Mesenchymal stem cell (in vitro differentiated cells and primary cell): ENCODE data around the gene TNFRSF1A. TPM values are rescaled to one million over a fixed set of nuclear protein-coding genes. Genes with fewer than 3 reads are reported as not detected.

Experiments used
- DNase-seq: peaks from one replicate; pipeline ENCODE4 v3.0.0-alpha.2; 2013
- H2AFZ ChIP-seq: one replicate; pipeline ENCODE4 v1.6.1; 2013; ENCODE audit warnings: low read depth, mild to moderate bottlenecking, control low read depth, inconsistent platforms, low read length, moderate library complexity
- H2AK5ac ChIP-seq: 2 replicates; pipeline ENCODE4 v1.6.1; 2013; ENCODE audit warnings: low read length, moderate library complexity, mild to moderate bottlenecking, inconsistent platforms; ENCODE audit not compliant: severe bottlenecking
- H2BK120ac ChIP-seq: one replicate; pipeline ENCODE4 v1.6.1; 2013; ENCODE audit warnings: low read depth, mild to moderate bottlenecking, inconsistent platforms, low read length, moderate library complexity
- H2BK12ac ChIP-seq, 2 experiments: one replicate each; pipeline ENCODE4 v1.6.1; 2013; ENCODE audit warnings: inconsistent platforms in 2 of 2, low read length in 2 of 2, mild to moderate bottlenecking in 2 of 2, moderate library complexity in 2 of 2, control low read depth in 1 of 2
- H2BK15ac ChIP-seq: one replicate; pipeline ENCODE4 v1.6.1; 2013; ENCODE audit warnings: mild to moderate bottlenecking, low read depth, inconsistent platforms; ENCODE audit not compliant: poor library complexity, severe bottlenecking
- H2BK5ac ChIP-seq: 2 replicates; pipeline ENCODE4 v1.6.1; 2013; ENCODE audit warnings: low read depth, mild to moderate bottlenecking, low read length, control low read depth, inconsistent platforms; ENCODE audit not compliant: poor library complexity, severe bottlenecking
- H3K14ac ChIP-seq, 2 experiments: one replicate each; pipeline ENCODE4 v1.6.1; 2013; ENCODE audit warnings: inconsistent platforms in 2 of 2, low read length in 2 of 2, control low read depth in 1 of 2, mild to moderate bottlenecking in 1 of 2, moderate library complexity in 1 of 2
- H3K18ac ChIP-seq, 2 experiments: one replicate each; pipeline ENCODE4 v1.6.1; 2013; ENCODE audit warnings: inconsistent platforms in 2 of 2, low read length in 2 of 2, control low read depth in 1 of 2, low read depth in 1 of 2, mild to moderate bottlenecking in 1 of 2
- H3K23ac ChIP-seq, 2 experiments: one replicate each; pipeline ENCODE4 v1.6.1; 2013; ENCODE audit warnings: inconsistent platforms in 2 of 2, low read length in 2 of 2, mild to moderate bottlenecking in 2 of 2, moderate library complexity in 2 of 2, control low read depth in 1 of 2
- H3K27ac ChIP-seq: 2 replicates; pipeline ENCODE4 v1.5.1; 2013; ENCODE audit warnings: mild to moderate bottlenecking, moderate library complexity, low read length, control low read depth, inconsistent platforms; ENCODE audit not compliant: poor library complexity, severe bottlenecking
- H3K27me3 ChIP-seq, 2 experiments: 2 replicates each; pipeline versions ENCODE4 v1.6.1 to v1.7.0; 2013; ENCODE audit warnings: low read length in 2 of 2, mild to moderate bottlenecking in 2 of 2, moderate library complexity in 2 of 2, control low read depth in 1 of 2, inconsistent platforms in 1 of 2; ENCODE audit not compliant: control insufficient read depth in 1 of 2, insufficient read depth in 1 of 2
- H3K36me3 ChIP-seq, 2 experiments: 2 replicates each; pipeline versions ENCODE4 v1.6.1 to v1.7.0; 2013; ENCODE audit warnings: low read length in 2 of 2, control low read depth in 1 of 2, inconsistent platforms in 1 of 2, low read depth in 1 of 2, mild to moderate bottlenecking in 1 of 2; ENCODE audit not compliant: insufficient read depth in 2 of 2, control insufficient read depth in 1 of 2
- H3K4ac ChIP-seq, 2 experiments: one replicate each; pipeline ENCODE4 v1.6.1; 2013; ENCODE audit warnings: inconsistent platforms in 2 of 2, low read length in 2 of 2, mild to moderate bottlenecking in 2 of 2, moderate library complexity in 2 of 2, control low read depth in 1 of 2, low read depth in 1 of 2
- H3K4me1 ChIP-seq: 2 replicates; pipeline ENCODE4 v1.6.1; 2013; ENCODE audit warnings: low read depth, low read length, control low read depth; ENCODE audit not compliant: control insufficient read depth, insufficient read depth
- H3K4me2 ChIP-seq: 2 replicates; pipeline ENCODE4 v1.6.1; 2013; ENCODE audit warnings: low read length, mild to moderate bottlenecking, inconsistent platforms; ENCODE audit not compliant: poor library complexity, severe bottlenecking
- H3K4me3 ChIP-seq, 2 experiments: 2 replicates each; pipeline versions ENCODE4 v1.5.1 to v1.7.0; 2013; ENCODE audit warnings: low read length in 2 of 2, mild to moderate bottlenecking in 2 of 2, control low read depth in 1 of 2, low read depth in 1 of 2; ENCODE audit not compliant: insufficient read depth in 1 of 2
- H3K79me1 ChIP-seq: replicated peaks from 2 replicates; pipeline ENCODE4 v1.6.1; 2013; ENCODE audit warnings: mild to moderate bottlenecking, control low read depth, low read length, inconsistent platforms; ENCODE audit not compliant: poor library complexity, severe bottlenecking
- H3K9ac ChIP-seq: 2 replicates; pipeline ENCODE4 v1.7.0; 2013; ENCODE audit warnings: mild to moderate bottlenecking, low read length, moderate library complexity
- H3K9me3 ChIP-seq: 2 replicates; pipeline ENCODE4 v1.7.0; 2013; ENCODE audit warnings: mild to moderate bottlenecking, low read length; ENCODE audit not compliant: control insufficient read depth
- H4K8ac ChIP-seq: one replicate; pipeline ENCODE4 v1.6.1; 2013; ENCODE audit warnings: inconsistent platforms, mild to moderate bottlenecking, low read length, moderate library complexity
- H4K91ac ChIP-seq: one replicate; pipeline ENCODE4 v1.6.1; 2013; ENCODE audit warnings: mild to moderate bottlenecking, low read length, inconsistent platforms
- WGBS: methylation state at CpG from one replicate; pipeline ENCODE4 v1.1.7; 2013; ENCODE audit warnings: mixed read lengths; 5-methylcytosine and 5-hydroxymethylcytosine counted together
- small RNA-seq: library from polyadenylated mRNA; stranded (forward); fragments of <200 nt; extraction: miRNeasy Mini kit (QIAGEN cat#:217004); gene quantifications from one replicate; pipeline ENCODE3, GENCODE V24; 2013; ENCODE audit warnings: low read depth

The TNFRSF1A gene

GRCh38 chr12:6280053-6280469, 61.8 kb downstream of the TNFRSF1A start:
- Histone ChIP-seq H3K27ac (peak overlapping the region; percentile 72), H2BK12ac (no peak overlapping the region)

DNA sequence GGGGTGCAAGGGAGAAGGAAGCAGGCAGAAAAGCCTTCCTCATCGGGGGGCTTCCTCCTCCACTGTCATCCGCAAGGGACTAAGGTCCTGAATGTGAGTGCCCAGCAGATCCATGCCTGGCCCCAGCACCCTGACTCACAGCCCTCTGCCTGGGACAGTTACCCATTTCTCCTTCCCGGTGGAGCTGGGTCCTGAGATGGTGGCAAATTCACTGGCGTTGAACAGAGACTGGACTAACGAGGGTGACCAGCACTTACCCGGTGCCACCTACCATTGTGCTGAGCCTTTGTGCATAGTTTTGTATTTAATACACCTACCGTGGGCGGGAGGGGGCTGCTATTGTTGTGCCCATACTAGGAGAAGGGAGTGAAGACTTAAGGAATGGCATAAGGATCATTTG, 62.2 kb downstream of the TNFRSF1A start:
- H3K18ac ChIP-seq = peak overlapping the region; percentile 72 to 92
- DNase-seq = no peak
- no peak overlapping the region for H3K23ac ChIP-seq
- WGBS = 86% methylated on average over 6 of the region's 8 CpGs
- H3K4me2 ChIP-seq = no peak overlapping the region
- peak overlapping the region; percentile 51 for H2BK120ac ChIP-seq
- H3K14ac ChIP-seq = peak overlapping the region in 1 of 2 experiments; percentile 61
- H3K27me3 ChIP-seq = peaks cover 0 to 3% of the 10 kb centered on the region in 2 experiments
- H4K8ac ChIP-seq = peak overlapping the region; percentile 89
- peak overlapping the region; percentile 7 for H2AFZ ChIP-seq
- H3K9me3 ChIP-seq = no peaks in the 10 kb centered on the region
- peak overlapping the region; percentile 79 for H2AK5ac ChIP-seq
- peak overlapping the region; percentile 72 for H3K27ac ChIP-seq
- H3K79me1 ChIP-seq = no peaks in the 10 kb centered on the region
- H3K36me3 ChIP-seq = no peaks in the 10 kb centered on the region
- peak overlapping the region; percentile 45 for H3K9ac ChIP-seq
- H3K4me1 ChIP-seq = peaks cover 35% of the 10 kb centered on the region
- H3K4me3 ChIP-seq = no peak overlapping the region
- peak overlapping the region; percentile 88 to 99 for H2BK12ac ChIP-seq
- no peak overlapping the region for H2BK5ac ChIP-seq
- H3K4ac ChIP-seq = peak overlapping the region; percentile 61 to 90
- H2BK15ac ChIP-seq = peak overlapping the region; percentile 97
- peak overlapping the region; percentile 96 for H4K91ac ChIP-seq

More at GRCh38 chr12:6280053-6280469, 61.8 kb downstream of the TNFRSF1A start:
- Histone ChIP-seq H3K79me1 (no peaks in the 10 kb centered on the region), H2BK120ac (no peak overlapping the region), H3K4ac (peak overlapping the region in 1 of 2 experiments; percentile 26), H2AK5ac (no peak overlapping the region), H3K18ac (peak overlapping the region in 1 of 2 experiments; percentile 92), H2BK5ac (no peak overlapping the region), H2AFZ (no peak overlapping the region), H3K4me3 (peak overlapping the region in 1 of 2 experiments; percentile 30), H3K4me2 (no peak overlapping the region), H4K91ac (no peak overlapping the region), H3K4me1 (peaks cover 35% of the 10 kb centered on the region), H3K14ac (no peak overlapping the region), H4K8ac (no peak overlapping the region), H2BK15ac (no peak overlapping the region), H3K9me3 (no peaks in the 10 kb centered on the region), H3K9ac (peak overlapping the region; percentile 59), H3K27me3 (no peaks in the 10 kb centered on the region), H3K23ac (no peak overlapping the region), H3K36me3 (no peaks in the 10 kb centered on the region)
- WGBS = 10% methylated on average over 2 of the region's 2 CpGs
- peak; percentile 91 for DNase-seq

DNA sequence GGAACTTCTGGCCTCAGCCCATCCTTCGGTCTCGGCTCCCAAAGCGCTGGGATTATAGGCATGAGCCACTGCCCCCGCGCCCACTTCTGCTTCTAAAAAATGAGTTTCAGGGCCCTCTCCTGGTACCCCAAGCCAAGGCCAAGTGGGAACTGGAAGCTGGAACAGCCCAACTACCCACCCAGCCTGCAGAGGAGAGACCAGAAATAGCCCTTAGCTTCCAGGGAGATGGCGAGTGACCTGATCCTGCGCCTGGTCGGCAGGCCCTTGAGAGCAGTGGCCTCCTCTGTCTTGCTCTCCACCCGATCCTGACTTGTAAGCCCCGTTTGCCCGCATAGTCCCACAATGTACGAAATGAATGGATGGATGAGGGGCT, 62.6 kb downstream of the TNFRSF1A start:
- no peak for DNase-seq
- no peak overlapping the region for H3K14ac ChIP-seq
- H3K36me3 ChIP-seq = no peaks in the 10 kb centered on the region
- no peaks in the 10 kb centered on the region for H3K9me3 ChIP-seq
- peak overlapping the region; percentile 72 to 92 for H3K18ac ChIP-seq
- peak overlapping the region; percentile 96 for H4K91ac ChIP-seq
- peak overlapping the region; percentile 97 for H2BK15ac ChIP-seq
- no peak overlapping the region for H3K23ac ChIP-seq
- peak overlapping the region; percentile 79 for H2AK5ac ChIP-seq
- peaks cover 0 to 3% of the 10 kb centered on the region in 2 experiments for H3K27me3 ChIP-seq
- no peaks in the 10 kb centered on the region for H3K79me1 ChIP-seq
- peak overlapping the region; percentile 51 for H2BK120ac ChIP-seq
- H2BK5ac ChIP-seq = peak overlapping the region; percentile 33
- peak overlapping the region; percentile 45 for H3K9ac ChIP-seq
- peak overlapping the region; percentile 61 to 90 for H3K4ac ChIP-seq
- H4K8ac ChIP-seq = peak overlapping the region; percentile 89
- H3K4me2 ChIP-seq = no peak overlapping the region
- H3K4me3 ChIP-seq = peak overlapping the region in 1 of 2 experiments; percentile 44
- peak overlapping the region; percentile 72 for H3K27ac ChIP-seq
- WGBS = 89% methylated on average over 12 of the region's 12 CpGs
- H3K4me1 ChIP-seq = peaks cover 33% of the 10 kb centered on the region
- peak overlapping the region; percentile 7 for H2AFZ ChIP-seq
- peak overlapping the region; percentile 88 to 99 for H2BK12ac ChIP-seq

Small RNAs within 50 kb of the gene (small RNA-seq; reads per million reads assigned to genes)
- not detected for gene RN7SL391P
